GM12864 (cell line): ENCODE measurements around the gene PTCH1.
A peak's percentile ranks its signal among the peaks of the same experiment; 100 is the strongest.

Source experiments
- DNase-seq: peaks from one replicate; pipeline ENCODE4 v3.0.0-alpha.2; 2011; ENCODE audit warnings: low read depth
- H3K4me3 ChIP-seq: 2 replicates; pipeline ENCODE4 v1.5.1; 2011; ENCODE audit warnings: mild to moderate bottlenecking, low read depth, low read length, control low read depth
- TF ChIP-seq, protein P1 (sequence below): IDR thresholded peaks from 2 replicates; pipeline ENCODE4 v1.5.1; 2011; ENCODE audit warnings: low read depth, mild to moderate bottlenecking, moderate library complexity, low read length, control low read depth, inconsistent platforms; ENCODE audit errors: missing control alignments

The PTCH1 gene

DNA sequence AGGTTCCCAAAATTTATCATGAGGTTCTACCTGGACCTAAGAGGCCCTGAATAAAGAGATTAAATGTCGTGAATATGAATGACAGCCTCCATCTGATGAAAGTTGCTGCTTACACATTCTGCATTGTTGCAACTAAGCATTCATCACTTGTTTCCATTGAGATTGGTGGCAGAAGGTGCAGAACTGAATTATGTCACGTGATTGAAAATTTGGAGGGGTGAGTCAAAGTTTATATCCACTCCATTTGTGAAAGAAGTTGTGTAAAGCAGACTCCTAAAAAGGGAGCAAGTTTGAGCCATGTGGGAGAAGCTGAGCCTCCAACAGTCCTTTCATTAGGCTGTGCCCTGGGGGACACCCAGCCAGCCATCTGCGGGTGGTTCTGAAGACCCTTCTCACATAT, 4.9 kb upstream of the PTCH1 start:
- DNase-seq, result no peak
- H3K4me3 ChIP-seq, result no peak overlapping the region
- TF ChIP-seq, protein P1, sequence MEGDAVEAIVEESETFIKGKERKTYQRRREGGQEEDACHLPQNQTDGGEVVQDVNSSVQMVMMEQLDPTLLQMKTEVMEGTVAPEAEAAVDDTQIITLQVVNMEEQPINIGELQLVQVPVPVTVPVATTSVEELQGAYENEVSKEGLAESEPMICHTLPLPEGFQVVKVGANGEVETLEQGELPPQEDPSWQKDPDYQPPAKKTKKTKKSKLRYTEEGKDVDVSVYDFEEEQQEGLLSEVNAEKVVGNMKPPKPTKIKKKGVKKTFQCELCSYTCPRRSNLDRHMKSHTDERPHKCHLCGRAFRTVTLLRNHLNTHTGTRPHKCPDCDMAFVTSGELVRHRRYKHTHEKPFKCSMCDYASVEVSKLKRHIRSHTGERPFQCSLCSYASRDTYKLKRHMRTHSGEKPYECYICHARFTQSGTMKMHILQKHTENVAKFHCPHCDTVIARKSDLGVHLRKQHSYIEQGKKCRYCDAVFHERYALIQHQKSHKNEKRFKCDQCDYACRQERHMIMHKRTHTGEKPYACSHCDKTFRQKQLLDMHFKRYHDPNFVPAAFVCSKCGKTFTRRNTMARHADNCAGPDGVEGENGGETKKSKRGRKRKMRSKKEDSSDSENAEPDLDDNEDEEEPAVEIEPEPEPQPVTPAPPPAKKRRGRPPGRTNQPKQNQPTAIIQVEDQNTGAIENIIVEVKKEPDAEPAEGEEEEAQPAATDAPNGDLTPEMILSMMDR, result no peak

DNA sequence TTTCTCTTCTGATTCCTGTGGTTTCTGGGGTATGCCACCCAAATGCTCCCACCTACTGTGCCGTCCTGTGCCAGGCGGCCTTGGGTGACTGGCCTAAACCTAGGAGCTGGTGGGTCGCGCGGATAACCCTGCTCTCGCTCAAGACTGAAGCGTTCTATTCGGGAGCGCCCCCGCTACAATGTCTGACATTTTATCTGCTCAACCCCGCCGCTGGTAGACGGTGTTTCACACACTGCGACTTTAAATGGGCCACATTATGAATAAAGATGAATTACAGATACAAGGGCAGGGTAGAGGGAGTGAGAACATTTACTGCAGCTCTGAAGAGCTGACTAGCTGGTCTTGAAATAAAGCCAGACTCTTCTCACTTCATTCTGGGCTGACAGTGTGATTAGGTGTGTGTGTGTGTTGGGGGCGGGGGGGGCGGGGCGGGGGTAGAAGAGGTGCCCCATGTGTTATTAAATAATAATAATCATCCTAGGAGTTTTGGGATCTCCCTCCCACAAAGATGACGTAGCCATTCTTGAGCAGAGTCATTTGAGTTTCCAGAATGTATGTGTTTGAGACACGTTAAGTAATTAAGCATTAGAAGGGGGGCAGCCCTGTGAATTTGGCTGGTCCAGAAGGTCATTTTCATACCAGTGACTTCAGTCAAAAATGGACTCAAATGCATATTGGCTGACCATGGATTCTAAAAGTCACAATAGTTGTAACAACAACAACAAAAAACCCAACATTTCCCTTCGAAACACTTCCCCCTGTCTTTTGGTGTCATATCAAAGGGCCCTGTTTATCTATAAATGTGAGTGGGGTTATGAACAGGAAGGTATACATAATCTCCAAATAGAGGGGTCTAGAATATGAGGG, 1.0 kb upstream of the PTCH1 start:
- DNase-seq, result no peak
- H3K4me3 ChIP-seq, result no peak overlapping the region
- TF ChIP-seq, protein P1, result no peak

DNA sequence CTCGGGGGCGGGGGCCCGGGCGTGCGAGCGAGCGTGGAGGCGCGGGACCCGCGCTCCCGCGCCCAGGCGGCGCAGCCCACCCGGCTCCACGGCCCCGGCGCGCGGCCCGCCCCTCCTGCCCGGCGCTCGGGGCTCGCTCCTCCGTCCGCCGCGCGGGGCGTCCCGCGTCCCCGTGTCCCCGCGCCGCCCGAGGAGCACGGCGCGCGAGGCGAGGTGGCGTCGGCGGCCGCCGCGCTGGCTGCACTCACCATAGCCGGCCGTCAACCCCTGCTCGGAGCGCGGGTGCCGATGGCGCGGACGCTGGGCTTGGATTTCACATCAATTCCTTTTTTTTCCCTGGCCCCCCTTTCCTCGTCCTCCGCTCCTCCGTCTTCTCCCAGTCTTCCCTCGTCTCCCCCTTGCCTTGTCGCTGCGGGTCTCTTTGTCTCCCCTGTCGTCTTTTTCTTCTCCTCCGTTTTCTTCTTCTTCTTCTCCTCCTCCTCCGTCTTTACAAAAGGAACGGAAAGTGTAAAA, 494 bp downstream of the PTCH1 start:
- peak overlapping the region; percentile 45 for H3K4me3 ChIP-seq
- TF ChIP-seq, protein P1, result no peak
- no peak for DNase-seq

DNA sequence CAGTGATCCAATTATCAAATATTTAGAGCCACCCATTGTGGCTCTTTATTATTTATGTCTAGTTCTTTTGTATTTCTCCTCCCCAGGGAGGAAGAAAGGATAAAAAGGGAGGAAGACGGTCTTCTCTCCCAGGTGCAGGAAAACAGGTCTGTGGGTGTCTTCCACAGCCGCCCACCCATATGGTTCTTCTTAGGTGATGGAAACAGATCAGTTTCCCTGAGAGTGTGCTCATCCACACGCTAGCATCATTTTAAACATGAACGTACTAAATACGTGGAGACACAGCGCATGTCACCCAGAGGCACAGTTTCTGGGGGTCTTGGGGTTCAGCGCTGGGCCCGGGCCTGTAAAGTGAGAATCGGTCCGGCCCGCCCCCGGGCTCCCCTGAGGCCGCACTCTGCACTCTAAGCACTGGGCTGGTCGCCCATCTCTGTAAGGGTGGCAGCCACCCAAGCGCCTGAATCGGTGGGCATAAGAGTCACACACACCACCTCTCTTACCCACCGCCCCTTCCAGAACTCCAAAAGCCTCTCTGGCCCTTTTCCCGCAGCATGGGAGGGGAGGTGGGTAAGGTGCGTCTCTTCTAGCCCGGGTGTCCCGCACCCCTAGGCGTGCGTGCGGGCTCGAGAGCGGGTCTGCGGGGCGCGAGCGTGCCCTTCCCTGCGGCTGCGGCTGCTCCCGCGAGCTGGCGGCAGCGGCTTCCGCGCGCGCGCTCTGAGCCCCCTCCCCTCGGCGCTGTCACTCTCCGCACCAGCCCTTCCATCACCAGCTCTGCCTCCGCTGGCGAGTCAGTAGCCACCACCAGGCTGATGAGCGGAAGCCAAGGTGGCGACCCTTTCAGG, 1.3 kb downstream of the PTCH1 start:
- peak overlapping the region; percentile 42 for H3K4me3 ChIP-seq
- DNase-seq, result no peak

DNA sequence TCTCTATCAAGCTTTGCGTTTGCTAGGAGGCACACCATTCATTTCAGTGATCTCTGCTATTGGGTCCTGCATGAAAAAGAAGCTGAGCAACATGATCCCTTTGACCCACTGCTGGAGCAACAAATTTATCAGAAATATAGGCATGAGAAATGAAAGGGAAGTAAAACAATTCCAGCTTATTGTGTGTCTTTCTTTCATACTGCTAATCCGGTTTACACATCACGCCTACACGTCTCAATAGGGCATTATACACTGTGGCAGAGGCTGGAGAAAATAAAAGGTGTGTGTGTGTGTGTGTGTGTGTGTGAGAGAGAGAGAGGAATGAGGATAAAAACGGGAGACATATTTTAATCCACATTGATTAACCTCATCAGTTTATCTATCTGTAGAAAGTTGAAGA, 2.4 kb downstream of the PTCH1 start:
- TF ChIP-seq, protein P1, result no peak
- no peak overlapping the region for H3K4me3 ChIP-seq
- DNase-seq, result no peak

More for the DNA sequence above, 1.3 kb downstream of the PTCH1 start:
- TF ChIP-seq, protein P1, result no peak

DNA sequence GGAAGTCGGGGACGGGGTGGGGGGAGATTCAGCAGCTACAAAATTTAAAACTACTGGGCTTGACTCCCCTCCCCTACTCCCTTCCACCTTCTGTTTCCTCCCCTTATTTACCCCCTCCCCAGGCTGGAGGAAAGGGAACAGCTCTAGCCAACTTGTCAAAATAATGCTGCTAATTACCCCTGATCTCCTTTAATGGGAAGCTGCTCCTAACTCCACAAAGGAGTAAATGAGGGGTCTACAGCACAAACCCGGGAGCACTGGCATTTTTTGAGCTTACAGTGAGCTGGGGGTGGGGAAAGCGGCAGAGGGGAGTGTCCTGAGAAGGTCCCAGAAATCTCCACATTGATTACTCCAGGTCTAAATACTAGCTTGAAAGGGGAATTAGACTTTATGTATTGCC, 3.1 kb downstream of the PTCH1 start:
- TF ChIP-seq, protein P1, result no peak
- H3K4me3 ChIP-seq, result no peak overlapping the region
- DNase-seq, result no peak
